HCEC 1CT (cell line): ENCODE results near the gene ITGA8.
"Not testable (repeated sequence)": the region's sequence is repeated elsewhere in the genome, so short reads cannot be mapped to it uniquely, and the experiment has no call there.

Experiments used
- DNase-seq: peaks from one replicate; pipeline ENCODE4 v3.0.0-alpha.2; 2017

The ITGA8 gene

GRCh38 chr10:15672469-15672868 is 47.3 kb downstream of the ITGA8 start:
- no peak for DNase-seq

GRCh38 chr10:15670880-15671279 is 48.8 kb downstream of the ITGA8 start:
- DNase-seq: no peak

GRCh38 chr10:15661574-15661973 is 58.1 kb downstream of the ITGA8 start:
- DNase-seq: no peak

- DNase-seq: no peak
Observed at GRCh38 chr10:15660990-15661389, 58.7 kb downstream of the ITGA8 start.

- no peak for DNase-seq
Observed at GRCh38 chr10:15658069-15658702, 61.5 kb downstream of the ITGA8 start.

GRCh38 chr10:15652757-15653156 is 67.0 kb downstream of the ITGA8 start:
- DNase-seq: no peak

GRCh38 chr10:15652117-15652516 is 67.6 kb downstream of the ITGA8 start:
- DNase-seq: no peak

- no peak for DNase-seq
Observed at GRCh38 chr10:15651175-15651574, 68.5 kb downstream of the ITGA8 start.

GRCh38 chr10:15642095-15642494 is 77.6 kb downstream of the ITGA8 start:
- DNase-seq: no peak

- no peak for DNase-seq
Observed at GRCh38 chr10:15640536-15641085, 79.1 kb downstream of the ITGA8 start.

- no peak for DNase-seq
Observed at GRCh38 chr10:15636446-15636845, 83.3 kb downstream of the ITGA8 start.

GRCh38 chr10:15632456-15633091 is 87.1 kb downstream of the ITGA8 start:
- no peak for DNase-seq

- not testable (repeated sequence) for DNase-seq
Observed at GRCh38 chr10:15631205-15631604, 88.5 kb downstream of the ITGA8 start.

GRCh38 chr10:15630353-15630752 is 89.4 kb downstream of the ITGA8 start:
- DNase-seq: no peak

GRCh38 chr10:15627617-15628196 is 92.0 kb downstream of the ITGA8 start:
- peak; percentile 16 for DNase-seq

GRCh38 chr10:15626937-15627336 is 92.8 kb downstream of the ITGA8 start:
- no peak for DNase-seq

- no peak for DNase-seq
Observed at GRCh38 chr10:15625261-15625660, 94.5 kb downstream of the ITGA8 start.

GRCh38 chr10:15624401-15625196 is 95.1 kb downstream of the ITGA8 start:
- DNase-seq: no peak

- no peak for DNase-seq
Observed at GRCh38 chr10:15620836-15621515, 98.7 kb downstream of the ITGA8 start.

- DNase-seq: no peak
Observed at GRCh38 chr10:15620337-15620736, 99.4 kb downstream of the ITGA8 start.

- no peak for DNase-seq
Observed at GRCh38 chr10:15609246-15609645, 110.5 kb downstream of the ITGA8 start.

GRCh38 chr10:15606377-15606776 is 113.3 kb downstream of the ITGA8 start:
- no peak for DNase-seq
